ENCODE data around the gene CDON. TPM values are rescaled to one million over a fixed set of nuclear protein-coding genes. Genes with fewer than 3 reads are reported as not detected.

Gene CDON
- total and polyA plus RNA-seq, 5 donors: 4.4 to 32.2 (median 20.9) TPM

- ATAC-seq (no peak), DNase-seq (no peak)
- H3K27ac ChIP-seq (ENCODE audit: low read length): no peak overlapping the region
- no peaks in the 10 kb centered on the region for H3K9me3 ChIP-seq (ENCODE audit: control insufficient read depth, low read length)
- no peak overlapping the region for H3K4me3 ChIP-seq (ENCODE audit: low read length)
- no peaks in the 10 kb centered on the region for H3K4me1 ChIP-seq (ENCODE audit: control insufficient read depth, insufficient read depth, low read length)
- intact Hi-C loops (cut with DNase I): no loop called here
- no peaks in the 10 kb centered on the region for H3K27me3 ChIP-seq (ENCODE audit: control insufficient read depth, insufficient read depth)
- 91% methylated on average over 4 of the region's 4 CpGs for WGBS
These were observed 50.9 kb downstream of the CDON start for GRCh38 chr11:126011754-126012153.

GRCh38 chr11:126011265-126011664 is 51.4 kb downstream of the CDON start:
- H3K27ac ChIP-seq (ENCODE audit: low read length): no peak overlapping the region
- ATAC-seq (no peak), DNase-seq (no peak)
- no peaks in the 10 kb centered on the region for H3K4me1 ChIP-seq (ENCODE audit: control insufficient read depth, insufficient read depth, low read length)
- no peaks in the 10 kb centered on the region for H3K27me3 ChIP-seq (ENCODE audit: control insufficient read depth, insufficient read depth)
- 49% methylated on average over 3 of the region's 3 CpGs for WGBS
- H3K9me3 ChIP-seq (ENCODE audit: control insufficient read depth, low read length): no peaks in the 10 kb centered on the region
- intact Hi-C loops (cut with DNase I): no loop called here
- H3K4me3 ChIP-seq (ENCODE audit: low read length): no peak overlapping the region

- intact Hi-C loops (cut with DNase I): no loop called here
- no peaks in the 10 kb centered on the region for H3K9me3 ChIP-seq (ENCODE audit: control insufficient read depth, low read length)
- no peaks in the 10 kb centered on the region for H3K27me3 ChIP-seq (ENCODE audit: control insufficient read depth, insufficient read depth)
- ATAC-seq (no peak), DNase-seq (no peak)
- H3K4me1 ChIP-seq (ENCODE audit: control insufficient read depth, insufficient read depth, low read length): no peaks in the 10 kb centered on the region
- WGBS: 92% methylated on average over 8 of the region's 8 CpGs
- H3K4me3 ChIP-seq (ENCODE audit: low read length): no peak overlapping the region
- H3K27ac ChIP-seq (ENCODE audit: low read length): no peak overlapping the region
These were observed 53.7 kb downstream of the CDON start for GRCh38 chr11:126008956-126009355.

GRCh38 chr11:126007238-126007637 is 55.4 kb downstream of the CDON start:
- H3K9me3 ChIP-seq (ENCODE audit: control insufficient read depth, low read length): no peaks in the 10 kb centered on the region
- intact Hi-C loops (cut with DNase I): no loop called here
- DNase-seq: no peak
- H3K4me3 ChIP-seq (ENCODE audit: low read length): no peak overlapping the region
- no peaks in the 10 kb centered on the region for H3K27me3 ChIP-seq (ENCODE audit: control insufficient read depth, insufficient read depth)
- WGBS: 37% methylated on average over 3 of the region's 3 CpGs
- peak; percentile 65 to 85 for ATAC-seq
- no peak overlapping the region for H3K27ac ChIP-seq (ENCODE audit: low read length)
- H3K4me1 ChIP-seq (ENCODE audit: control insufficient read depth, insufficient read depth, low read length): no peaks in the 10 kb centered on the region

- WGBS: 73% methylated on average over 4 of the region's 4 CpGs
- no peak overlapping the region for H3K27ac ChIP-seq (ENCODE audit: low read length)
- no peak for DNase-seq
- H3K4me1 ChIP-seq (ENCODE audit: control insufficient read depth, insufficient read depth, low read length): no peaks in the 10 kb centered on the region
- intact Hi-C loops (cut with DNase I): no loop called here
- no peaks in the 10 kb centered on the region for H3K9me3 ChIP-seq (ENCODE audit: control insufficient read depth, low read length)
- H3K4me3 ChIP-seq (ENCODE audit: low read length): no peak overlapping the region
- ATAC-seq: no peak
- no peaks in the 10 kb centered on the region for H3K27me3 ChIP-seq (ENCODE audit: control insufficient read depth, insufficient read depth)
These were observed 56.6 kb downstream of the CDON start for GRCh38 chr11:126006068-126006467.

GRCh38 chr11:126002181-126002580 is 60.5 kb downstream of the CDON start:
- no peaks in the 10 kb centered on the region for H3K9me3 ChIP-seq (ENCODE audit: control insufficient read depth, low read length)
- intact Hi-C loops (cut with DNase I): no loop called here
- 86% methylated on average over 4 of the region's 4 CpGs for WGBS

GRCh38 chr11:125999234-125999880 is 63.3 kb downstream of the CDON start:
- no peak for ATAC-seq
- WGBS: 82% methylated on average over 6 of the region's 6 CpGs
- intact Hi-C loops (cut with DNase I): no loop called here

More at GRCh38 chr11:126002181-126002580, 60.5 kb downstream of the CDON start:
- Histone ChIP-seq H3K27me3 (ENCODE audit: control insufficient read depth, insufficient read depth) (no peaks in the 10 kb centered on the region), H3K4me3 (ENCODE audit: low read length) (no peak overlapping the region), H3K27ac (ENCODE audit: low read length) (no peak overlapping the region), H3K4me1 (ENCODE audit: control insufficient read depth, insufficient read depth, low read length) (peaks cover 1% of the 10 kb centered on the region)
- ATAC-seq (no peak), DNase-seq (no peak)

GRCh38 chr11:125998267-125998666 is 64.4 kb downstream of the CDON start:
- Histone ChIP-seq H3K27me3 (ENCODE audit: control insufficient read depth, insufficient read depth) (no peaks in the 10 kb centered on the region), H3K27ac (ENCODE audit: low read length) (no peak overlapping the region), H3K4me3 (ENCODE audit: low read length) (no peak overlapping the region), H3K9me3 (ENCODE audit: control insufficient read depth, low read length) (no peaks in the 10 kb centered on the region), H3K4me1 (ENCODE audit: control insufficient read depth, insufficient read depth, low read length) (peaks cover 1% of the 10 kb centered on the region)
- 95% methylated on average over 5 of the region's 5 CpGs for WGBS
- ATAC-seq (no peak), DNase-seq (no peak)
- intact Hi-C loops (cut with DNase I): no loop called here

More at GRCh38 chr11:125999234-125999880, 63.3 kb downstream of the CDON start:
- peaks cover 1% of the 10 kb centered on the region for H3K4me1 ChIP-seq (ENCODE audit: control insufficient read depth, insufficient read depth, low read length)
- DNase-seq: no peak
- no peaks in the 10 kb centered on the region for H3K9me3 ChIP-seq (ENCODE audit: control insufficient read depth, low read length)
- H3K27me3 ChIP-seq (ENCODE audit: control insufficient read depth, insufficient read depth): no peaks in the 10 kb centered on the region
- H3K27ac ChIP-seq (ENCODE audit: low read length): no peak overlapping the region
- H3K4me3 ChIP-seq (ENCODE audit: low read length): no peak overlapping the region

GRCh38 chr11:125995313-125995712 is 67.4 kb downstream of the CDON start:
- intact Hi-C loops (cut with DNase I): no loop called here
- no peak overlapping the region for H3K27ac ChIP-seq (ENCODE audit: low read length)
- ATAC-seq (no peak), DNase-seq (no peak)
- no peaks in the 10 kb centered on the region for H3K27me3 ChIP-seq (ENCODE audit: control insufficient read depth, insufficient read depth)
- H3K9me3 ChIP-seq (ENCODE audit: control insufficient read depth, low read length): no peaks in the 10 kb centered on the region
- no peak overlapping the region for H3K4me3 ChIP-seq (ENCODE audit: low read length)
- WGBS: 76% methylated on average over 5 of the region's 5 CpGs
- H3K4me1 ChIP-seq (ENCODE audit: control insufficient read depth, insufficient read depth, low read length): peaks cover 1% of the 10 kb centered on the region

- intact Hi-C loops (cut with DNase I): no loop called here
- no peak overlapping the region for H3K4me3 ChIP-seq (ENCODE audit: low read length)
- DNase-seq (no peak), ATAC-seq (no peak)
- H3K27ac ChIP-seq (ENCODE audit: low read length): no peak overlapping the region
- no peaks in the 10 kb centered on the region for H3K27me3 ChIP-seq (ENCODE audit: control insufficient read depth, insufficient read depth)
- no peaks in the 10 kb centered on the region for H3K9me3 ChIP-seq (ENCODE audit: control insufficient read depth, low read length)
- WGBS: 93% methylated on average over 5 of the region's 5 CpGs
- H3K4me1 ChIP-seq (ENCODE audit: control insufficient read depth, insufficient read depth, low read length): peaks cover 4% of the 10 kb centered on the region
These were observed 68.2 kb downstream of the CDON start for GRCh38 chr11:125994509-125994908.

GRCh38 chr11:125992893-125993292 is 69.8 kb downstream of the CDON start:
- WGBS: 96% methylated on average over 7 of the region's 7 CpGs
- DNase-seq: no peak
- no peak overlapping the region for H3K4me3 ChIP-seq (ENCODE audit: low read length)

GRCh38 chr11:125990244-125990643 is 72.4 kb downstream of the CDON start:
- DNase-seq: no peak
- intact Hi-C loops (cut with DNase I): no loop called here

More at GRCh38 chr11:125992893-125993292, 69.8 kb downstream of the CDON start:
- Histone ChIP-seq H3K4me1 (ENCODE audit: control insufficient read depth, insufficient read depth, low read length) (peaks cover 3% of the 10 kb centered on the region), H3K27me3 (ENCODE audit: control insufficient read depth, insufficient read depth) (no peaks in the 10 kb centered on the region), H3K27ac (ENCODE audit: low read length) (no peak overlapping the region), H3K9me3 (ENCODE audit: control insufficient read depth, low read length) (no peaks in the 10 kb centered on the region)
- intact Hi-C loops (cut with DNase I): no loop called here
- no peak for ATAC-seq

More at GRCh38 chr11:125990244-125990643, 72.4 kb downstream of the CDON start:
- Histone ChIP-seq H3K27me3 (ENCODE audit: control insufficient read depth, insufficient read depth) (no peaks in the 10 kb centered on the region), H3K27ac (ENCODE audit: low read length) (no peak overlapping the region), H3K4me3 (ENCODE audit: low read length) (no peak overlapping the region), H3K4me1 (ENCODE audit: control insufficient read depth, insufficient read depth, low read length) (peaks cover 3% of the 10 kb centered on the region), H3K9me3 (ENCODE audit: control insufficient read depth, low read length) (no peaks in the 10 kb centered on the region)
- peak; percentile 74 to 84 for ATAC-seq
- WGBS: 24% methylated on average over 3 of the region's 3 CpGs

Measured in right cardiac atrium (tissue), 5 donors.